AG04449 (cell line): ENCODE measurements around the gene TIMM21.

Experiments used
- CTCF ChIA-PET: fragments of 350-600 bp; formaldehyde crosslinking; extraction: SDS; loops from one replicate; lab custom pipeline; 2021; ENCODE audit warnings: antibody characterized with exemption; lab: Yijun Ruan, JAX
- POLR2A ChIA-PET: fragments of 400-600, 350-600 bp; formaldehyde crosslinking; extraction: SDS; loops from one replicate; lab custom pipeline; 2020; ENCODE audit warnings: antibody characterized with exemption, inconsistent platforms; lab: Yijun Ruan, JAX
- DNase-seq: peaks from one replicate; pipeline ENCODE4 v3.0.0-alpha.2; 2010; ENCODE audit warnings: low read depth, low spot score
- H3K4me3 ChIP-seq: 2 replicates; pipeline ENCODE4 v1.5.1; 2011; ENCODE audit warnings: low read depth, mild to moderate bottlenecking, control low read depth, low read length
- TF ChIP-seq, protein P1 (sequence below): IDR thresholded peaks from one replicate; pipeline ENCODE4 v1.5.1; 2011; ENCODE audit warnings: mild to moderate bottlenecking, moderate library complexity, low read length, control low read depth, inconsistent platforms; ENCODE audit not compliant: insufficient read depth; ENCODE audit errors: missing control alignments

Gene TIMM21

DNA sequence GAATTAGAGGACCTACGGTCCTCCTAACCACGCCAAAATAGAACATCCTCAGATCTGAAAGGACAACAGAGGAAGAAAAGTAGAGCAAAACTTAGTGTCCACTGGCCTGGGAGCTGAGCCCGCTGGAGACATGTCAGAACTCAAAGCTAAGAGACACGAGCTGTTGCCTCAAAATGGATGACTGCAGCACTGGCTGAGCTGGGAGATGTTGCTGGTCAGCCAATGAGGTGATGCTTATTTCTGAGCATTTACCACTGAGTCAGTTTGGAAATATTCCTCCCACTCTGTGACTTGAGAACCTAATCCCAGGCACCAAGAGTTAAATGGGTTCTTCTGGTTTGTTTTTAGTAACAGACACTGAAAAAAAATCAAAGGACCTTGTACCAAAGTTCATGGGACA, 33.3 kb upstream of the TIMM21 start:
- ChIA-PET CTCF (interaction anchor here (1.6 to 8.1 kb wide), 3 partner anchors 13 to 1353 kb away, joined by 4 to 78 read pairs (median 5); no protein-coding TSS in a partner anchor), POLR2A (no interaction called here)
- H3K4me3 ChIP-seq, result no peak overlapping the region
- peak; percentile 33 for DNase-seq
- TF ChIP-seq, protein P1, sequence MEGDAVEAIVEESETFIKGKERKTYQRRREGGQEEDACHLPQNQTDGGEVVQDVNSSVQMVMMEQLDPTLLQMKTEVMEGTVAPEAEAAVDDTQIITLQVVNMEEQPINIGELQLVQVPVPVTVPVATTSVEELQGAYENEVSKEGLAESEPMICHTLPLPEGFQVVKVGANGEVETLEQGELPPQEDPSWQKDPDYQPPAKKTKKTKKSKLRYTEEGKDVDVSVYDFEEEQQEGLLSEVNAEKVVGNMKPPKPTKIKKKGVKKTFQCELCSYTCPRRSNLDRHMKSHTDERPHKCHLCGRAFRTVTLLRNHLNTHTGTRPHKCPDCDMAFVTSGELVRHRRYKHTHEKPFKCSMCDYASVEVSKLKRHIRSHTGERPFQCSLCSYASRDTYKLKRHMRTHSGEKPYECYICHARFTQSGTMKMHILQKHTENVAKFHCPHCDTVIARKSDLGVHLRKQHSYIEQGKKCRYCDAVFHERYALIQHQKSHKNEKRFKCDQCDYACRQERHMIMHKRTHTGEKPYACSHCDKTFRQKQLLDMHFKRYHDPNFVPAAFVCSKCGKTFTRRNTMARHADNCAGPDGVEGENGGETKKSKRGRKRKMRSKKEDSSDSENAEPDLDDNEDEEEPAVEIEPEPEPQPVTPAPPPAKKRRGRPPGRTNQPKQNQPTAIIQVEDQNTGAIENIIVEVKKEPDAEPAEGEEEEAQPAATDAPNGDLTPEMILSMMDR, result no peak

DNA sequence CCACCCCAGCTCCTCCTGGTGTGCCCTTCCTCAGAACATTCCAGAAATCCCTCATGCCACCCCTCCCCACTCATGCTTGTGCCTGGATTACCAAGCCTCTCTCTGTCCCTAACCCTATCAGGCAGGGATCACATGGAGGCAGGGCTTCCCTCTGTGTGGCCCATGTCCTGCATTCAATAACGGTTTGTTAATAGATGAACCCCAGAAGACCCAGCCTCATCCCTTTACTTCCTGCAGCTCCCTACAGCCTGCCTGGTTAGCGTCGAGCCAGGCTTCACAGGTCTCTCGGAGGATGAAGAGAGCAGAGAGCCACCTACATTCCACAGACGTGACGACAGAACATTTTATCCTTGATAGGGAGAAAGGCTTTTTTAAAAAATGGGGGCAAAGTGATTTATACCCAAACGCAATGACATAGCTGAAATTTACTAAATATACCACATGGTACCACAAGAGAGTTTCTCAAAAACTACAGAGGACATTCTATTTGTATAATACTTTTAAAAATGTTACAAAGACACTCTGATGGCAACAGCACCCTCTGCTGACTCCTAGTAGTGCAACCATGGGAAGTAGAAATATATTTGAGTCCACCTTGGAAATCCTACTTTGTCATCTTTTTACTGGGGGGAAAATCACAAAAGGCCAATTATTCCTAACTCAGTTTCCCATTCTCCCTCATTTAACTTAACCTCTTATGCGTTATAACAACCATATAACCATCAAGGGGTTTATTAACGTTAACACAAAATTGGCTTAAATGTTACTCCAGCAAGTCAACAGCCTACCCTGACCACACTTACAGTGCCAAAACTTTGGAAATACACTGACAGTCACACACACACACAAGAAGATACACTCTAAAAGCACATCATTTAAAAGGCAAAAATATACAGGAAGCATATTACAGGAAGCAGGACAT, 31.4 kb upstream of the TIMM21 start:
- H3K4me3 ChIP-seq, result no peak overlapping the region
- DNase-seq, result no peak
- ChIA-PET POLR2A (no interaction called here), CTCF (interaction anchor here (0.6 to 8.1 kb wide), 16 partner anchors 9 to 1363 kb away, joined by 3 to 78 read pairs (median 3); no protein-coding TSS in a partner anchor)
- TF ChIP-seq, protein P1, result peak; percentile 52

DNA sequence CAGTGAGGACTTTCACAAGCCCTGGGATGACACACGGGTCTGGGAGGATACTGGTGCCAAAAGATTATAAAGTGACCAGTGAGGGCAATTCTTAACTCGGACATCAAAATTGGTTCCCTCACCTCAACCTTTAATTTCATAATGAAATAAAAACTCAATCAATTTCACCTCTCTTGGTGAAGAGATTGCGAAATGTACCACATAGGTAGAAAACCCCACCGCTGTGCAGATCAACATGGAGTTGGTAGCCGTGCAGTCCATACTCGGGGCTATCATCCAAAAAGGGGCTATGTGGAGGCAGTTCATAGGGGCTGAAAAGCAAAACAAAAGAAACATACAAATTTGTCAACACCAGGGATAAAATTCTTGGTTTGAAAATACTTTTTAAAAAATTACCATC, 25.1 kb upstream of the TIMM21 start:
- POLR2A ChIA-PET, result no interaction called here
- DNase-seq, result no peak
- TF ChIP-seq, protein P1, result no peak
- CTCF ChIA-PET, result no interaction called here
- H3K4me3 ChIP-seq, result no peak overlapping the region

DNA sequence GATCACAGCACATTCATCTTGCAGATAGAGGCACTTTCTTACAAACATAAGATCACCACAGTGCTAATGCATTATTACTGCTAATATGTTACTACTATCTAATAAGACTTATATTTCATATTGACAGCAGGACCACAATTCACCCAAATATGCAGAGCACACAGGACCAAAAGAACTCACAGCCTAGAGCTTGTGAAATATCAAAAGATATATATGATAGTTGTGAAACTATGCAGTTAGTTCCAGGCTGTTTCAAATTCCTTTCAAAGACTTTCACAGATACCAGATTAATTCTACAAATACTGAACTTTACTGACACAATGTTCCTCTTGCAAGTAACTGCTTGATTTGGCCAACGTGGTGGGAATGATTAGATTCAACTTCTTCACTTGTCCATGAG, 23.7 kb upstream of the TIMM21 start:
- DNase-seq, result peak; percentile 28
- CTCF ChIA-PET, result interaction anchor here (3.7 kb wide), 1 partner anchor 8 kb away, joined by 16 read pairs; no protein-coding TSS in a partner anchor
- TF ChIP-seq, protein P1, result no peak

DNA sequence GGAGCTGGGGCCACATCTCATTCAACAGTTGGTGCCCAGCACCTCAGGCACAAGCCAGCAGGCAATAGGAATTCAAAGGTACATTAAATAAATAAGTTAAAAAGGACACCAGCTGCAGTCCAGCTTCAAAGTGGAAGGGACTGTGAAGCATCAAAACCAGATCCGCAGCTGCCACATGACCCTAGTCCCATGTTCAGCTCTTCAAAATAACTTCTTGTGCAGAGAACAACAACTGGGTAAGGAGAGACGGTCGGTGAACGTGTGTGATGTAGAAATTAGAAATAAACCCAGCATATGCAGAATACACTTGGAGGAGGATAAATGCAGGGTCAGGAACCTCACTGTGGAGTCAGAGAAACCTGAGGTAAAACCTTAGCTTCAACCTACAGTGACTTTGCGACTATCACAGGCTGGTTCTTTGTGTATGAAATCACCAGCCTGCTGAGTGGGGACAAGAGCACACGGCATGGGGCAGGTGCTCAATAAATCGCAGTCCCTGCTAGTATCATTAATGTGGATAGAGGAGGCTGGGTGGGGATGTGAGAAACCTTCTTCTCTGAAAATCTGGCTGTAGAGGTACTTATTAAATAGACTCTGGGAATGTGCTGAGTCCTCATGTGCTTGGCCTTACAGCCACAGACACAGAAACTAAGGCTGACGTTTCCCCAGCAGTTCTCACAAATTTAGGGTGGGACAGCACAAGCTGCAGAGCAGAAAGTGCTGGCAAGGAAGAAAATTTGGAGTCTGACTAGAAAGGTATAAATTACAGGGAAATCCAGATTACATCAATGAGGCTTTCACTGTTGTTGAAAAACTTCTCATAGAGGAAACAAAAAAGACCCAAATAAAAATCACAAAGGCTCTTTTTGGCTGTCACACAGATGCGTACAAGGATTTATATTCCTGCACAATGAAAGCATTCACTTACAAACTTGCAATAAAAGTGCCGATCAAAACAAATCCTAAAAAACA, 21.4 kb upstream of the TIMM21 start:
- TF ChIP-seq, protein P1, result no peak
- no peak for DNase-seq
- H3K4me3 ChIP-seq, result no peak overlapping the region
- ChIA-PET CTCF (interaction anchor here (3.7 kb wide), 1 partner anchor 11 kb away, joined by 16 read pairs; no protein-coding TSS in a partner anchor), POLR2A (no interaction called here)

More for the DNA sequence above, 23.7 kb upstream of the TIMM21 start:
- H3K4me3 ChIP-seq, result no peak overlapping the region
- POLR2A ChIA-PET, result no interaction called here
